ENCODE data around the gene SLC37A1.

The SLC37A1 gene

DNA sequence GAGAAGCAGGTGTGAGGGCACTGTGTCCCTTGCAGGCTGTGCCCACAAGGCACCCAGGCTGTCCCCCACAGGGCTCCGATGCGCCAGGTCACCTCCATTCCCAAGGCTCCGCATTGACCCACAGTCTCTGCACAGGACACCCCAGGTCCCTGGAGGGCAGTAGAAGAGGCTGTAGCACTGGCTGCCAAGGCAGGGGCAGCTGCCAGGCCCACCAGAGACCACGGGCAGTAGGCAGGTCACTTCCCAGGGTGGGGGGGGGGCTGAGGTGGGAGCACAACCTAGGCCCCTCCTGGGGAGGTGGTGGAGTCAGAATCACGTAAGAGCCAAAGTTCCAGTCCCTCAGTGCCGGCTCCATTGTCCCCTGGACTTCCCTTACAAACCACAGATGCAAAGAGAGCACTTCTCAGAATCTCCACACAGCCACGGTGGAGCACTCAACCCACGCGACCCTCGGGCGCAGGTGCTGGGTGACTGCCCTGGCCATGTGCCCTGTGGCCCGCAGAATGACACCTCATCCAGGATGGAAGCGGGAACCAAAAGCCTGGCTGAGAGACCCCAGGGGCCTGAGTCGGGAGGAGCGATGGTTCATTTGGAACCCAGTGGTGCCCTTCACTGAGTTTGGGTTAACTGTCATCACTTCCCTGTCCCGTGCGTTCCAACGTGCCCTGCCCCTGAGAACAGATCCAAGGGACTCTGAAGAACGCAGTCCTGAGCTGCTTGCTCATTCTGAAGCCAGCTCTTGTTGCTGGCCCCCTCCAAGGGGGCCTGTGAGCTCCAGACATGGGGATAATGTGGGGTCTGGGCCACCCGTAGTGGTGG lies 70.0 kb downstream of the SLC37A1 start:
- TF ChIP-seq GATA1 (IDR thresholded peaks at IDR 0.05; ENCODE audit: low read depth, low read length) (no peak), POLR2A (IDR thresholded peaks at IDR 0.05; ENCODE audit: low read length) (no peak)
- DNase-seq = no peak

DNA sequence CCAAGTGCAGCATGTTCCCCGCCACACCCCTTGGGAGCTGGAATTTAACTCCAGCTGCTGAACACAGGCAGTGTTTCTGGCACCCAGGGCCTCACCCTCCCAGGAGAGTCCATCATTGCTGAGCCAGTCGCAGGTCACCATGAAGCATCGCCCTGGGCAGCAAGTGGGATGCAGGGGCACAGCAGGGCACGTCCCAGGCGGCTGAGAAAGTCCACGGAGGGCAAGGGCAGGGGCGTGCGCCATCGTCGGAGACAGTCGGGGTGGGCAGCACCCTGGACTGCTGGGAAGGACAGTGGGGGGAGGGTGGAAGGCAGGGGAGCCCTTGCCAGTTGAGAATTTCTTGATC lies 70.6 kb downstream of the SLC37A1 start:
- DNase-seq = no peak
- TF ChIP-seq GATA1 (IDR thresholded peaks at IDR 0.05; ENCODE audit: low read depth, low read length) (no peak), POLR2A (IDR thresholded peaks at IDR 0.05; ENCODE audit: low read length) (no peak)

DNA sequence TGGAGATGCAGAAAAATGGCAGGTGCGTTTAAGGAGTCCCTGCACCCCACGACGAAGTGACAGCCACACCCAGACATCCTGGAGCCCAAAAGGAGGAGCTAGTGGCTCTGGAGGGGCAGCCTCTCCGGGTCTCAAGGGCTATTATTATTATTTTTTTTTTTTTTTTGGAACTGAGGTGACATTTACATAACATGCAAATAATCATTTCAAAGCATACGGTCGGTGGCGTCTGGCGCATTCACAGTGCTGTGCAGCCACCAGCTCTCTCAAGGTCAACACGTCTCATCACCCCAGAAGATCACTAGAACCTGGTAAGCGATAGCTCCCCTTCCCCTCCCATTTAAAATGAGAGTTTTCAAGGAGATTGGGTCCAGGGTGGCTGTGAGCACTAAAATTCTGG lies 72.2 kb downstream of the SLC37A1 start:
- no peak for DNase-seq
- no peak for TF ChIP-seq POLR2A (IDR thresholded peaks at IDR 0.05; ENCODE audit: low read length)
- TF ChIP-seq GATA1 (IDR thresholded peaks at IDR 0.05; ENCODE audit: low read depth, low read length) = no peak

DNA sequence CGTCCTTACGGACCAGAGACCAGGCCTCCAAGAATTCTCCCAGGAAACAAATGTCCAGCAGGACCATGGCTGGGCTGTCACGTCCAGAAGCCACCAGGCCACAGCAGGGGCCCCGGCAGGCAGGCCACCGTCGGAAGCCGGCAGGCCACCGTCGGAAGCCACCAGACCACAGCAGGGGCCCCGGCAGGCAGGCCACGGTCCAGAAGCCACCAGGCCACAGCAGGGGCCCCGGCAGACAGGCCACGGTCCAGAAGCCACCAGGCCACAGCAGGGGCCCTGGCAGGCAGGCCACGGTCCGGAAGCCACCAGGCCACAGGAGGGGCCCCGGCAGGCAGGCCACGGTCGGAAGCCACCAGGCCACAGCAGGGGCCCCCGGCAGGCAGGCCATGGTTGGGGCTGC lies 72.8 kb downstream of the SLC37A1 start:
- TF ChIP-seq GATA1 (IDR thresholded peaks at IDR 0.05; ENCODE audit: low read depth, low read length) = no peak
- TF ChIP-seq POLR2A (IDR thresholded peaks at IDR 0.05; ENCODE audit: low read length) = no peak
- no peak for DNase-seq

DNA sequence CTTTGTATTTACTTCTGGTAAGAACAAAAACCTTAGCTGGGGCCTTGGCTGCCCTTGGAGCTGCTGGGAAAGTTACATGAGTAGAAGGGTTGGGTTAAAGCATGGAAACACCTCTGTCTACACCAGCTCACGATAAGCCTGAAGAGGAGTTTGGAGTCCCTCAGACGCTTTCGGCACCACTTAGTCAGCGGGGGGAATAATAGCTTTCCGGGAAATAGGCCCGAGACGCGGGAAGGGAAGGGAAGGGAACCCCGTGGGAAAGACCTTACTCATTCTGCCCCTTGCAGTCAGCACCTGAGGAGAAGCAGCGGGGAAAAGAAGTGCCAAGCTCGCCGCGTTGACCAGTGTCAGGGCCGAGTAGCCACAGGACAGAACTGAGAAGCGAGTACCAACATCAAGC lies 73.4 kb downstream of the SLC37A1 start:
- DNase-seq = no peak

DNA sequence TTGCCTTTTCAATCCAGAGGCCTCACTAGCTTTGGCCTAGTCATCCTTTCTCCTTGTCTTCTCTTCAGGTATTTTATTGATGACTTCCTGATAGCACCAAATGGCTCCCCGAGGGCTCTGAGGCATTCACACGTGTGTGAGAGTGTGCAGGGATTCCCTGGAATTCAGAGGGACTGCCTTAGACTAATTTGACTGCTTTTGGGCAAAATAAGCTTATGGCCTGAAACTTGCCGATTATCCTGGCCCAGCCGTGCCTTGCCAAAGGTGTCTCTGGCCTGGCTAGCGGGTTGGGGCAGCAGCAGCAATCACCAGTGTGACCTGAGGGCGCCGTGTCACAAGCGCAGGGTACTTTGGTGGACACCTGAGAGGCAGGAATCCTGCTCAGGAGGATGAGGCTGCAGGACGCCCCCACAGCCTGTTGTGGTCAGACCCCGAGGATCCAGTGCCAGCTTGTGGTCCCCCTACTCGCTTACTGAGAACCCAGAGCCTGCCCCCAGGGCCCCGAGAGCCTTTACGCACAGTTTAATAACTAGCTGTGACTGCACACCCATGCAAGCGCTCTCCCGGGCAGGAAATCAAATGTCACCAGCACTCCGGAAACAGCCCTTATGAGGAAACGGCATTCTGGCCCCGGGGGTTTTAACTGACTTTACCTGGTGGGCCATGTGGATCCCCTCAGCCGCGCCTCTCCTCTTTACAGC lies 76.9 kb downstream of the SLC37A1 start:
- no peak for TF ChIP-seq GATA1 (IDR thresholded peaks at IDR 0.05; ENCODE audit: low read depth, low read length)
- no peak for TF ChIP-seq POLR2A (IDR thresholded peaks at IDR 0.05; ENCODE audit: low read length)
- no peak for DNase-seq

More for the DNA sequence above, 73.4 kb downstream of the SLC37A1 start:
- TF ChIP-seq GATA1 (IDR thresholded peaks at IDR 0.05; ENCODE audit: low read depth, low read length) (no peak), POLR2A (IDR thresholded peaks at IDR 0.05; ENCODE audit: low read length) (no peak)

GRCh38 chr21:42591170-42591869 lies 77.7 kb downstream of the SLC37A1 start:
- TF ChIP-seq GATA1 (IDR thresholded peaks at IDR 0.05; ENCODE audit: low read depth, low read length) (no peak), POLR2A (IDR thresholded peaks at IDR 0.05; ENCODE audit: low read length) (no peak)
- no peak for DNase-seq

GRCh38 chr21:42592156-42592820 lies 78.6 kb downstream of the SLC37A1 start:
- TF ChIP-seq POLR2A (IDR thresholded peaks at IDR 0.05; ENCODE audit: low read length) = no peak
- no peak for TF ChIP-seq GATA1 (IDR thresholded peaks at IDR 0.05; ENCODE audit: low read depth, low read length)
- DNase-seq = no peak

DNA sequence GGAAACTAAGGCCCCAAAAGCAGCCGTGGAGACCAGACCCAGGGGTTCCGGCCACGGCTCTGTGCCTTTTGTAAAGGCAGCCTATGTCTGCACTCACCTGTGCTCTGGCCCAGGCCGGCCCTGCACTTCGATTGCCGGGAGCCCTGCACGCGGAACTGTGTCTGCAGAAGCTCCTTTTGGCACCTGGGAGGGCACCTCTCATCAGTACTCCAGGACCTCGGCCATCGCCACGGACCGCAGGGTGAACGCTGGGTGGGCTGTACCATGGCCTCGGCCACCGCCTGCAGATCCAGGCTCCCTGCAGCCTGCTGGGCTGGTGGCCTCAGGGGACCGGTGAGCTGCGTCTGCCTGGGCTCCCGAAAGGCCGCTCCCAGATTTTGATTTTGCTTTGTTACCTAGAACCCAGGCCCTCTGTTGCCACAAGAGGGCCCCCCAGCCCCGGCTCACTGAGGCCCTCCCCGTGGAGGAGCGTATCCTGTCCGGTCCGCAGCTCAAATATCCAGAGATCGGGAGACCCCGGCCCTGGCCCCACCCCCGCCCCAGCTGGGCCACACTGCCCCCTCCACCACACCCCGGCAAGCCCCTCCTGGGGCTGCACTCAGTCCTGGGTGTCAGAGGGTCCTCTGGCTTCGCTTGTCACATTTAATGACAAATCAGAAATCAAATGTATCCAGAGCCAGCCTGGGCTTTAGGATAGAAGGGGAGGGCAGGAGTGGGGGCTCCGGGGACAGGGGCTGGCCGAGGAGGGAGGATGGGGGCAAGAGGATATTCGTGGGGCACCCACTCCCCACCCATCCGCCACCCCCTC lies 79.6 kb downstream of the SLC37A1 start:
- no peak for TF ChIP-seq POLR2A (IDR thresholded peaks at IDR 0.05; ENCODE audit: low read length)
- no peak for TF ChIP-seq GATA1 (IDR thresholded peaks at IDR 0.05; ENCODE audit: low read depth, low read length)
- peak; percentile 26 to 48 for DNase-seq

DNA sequence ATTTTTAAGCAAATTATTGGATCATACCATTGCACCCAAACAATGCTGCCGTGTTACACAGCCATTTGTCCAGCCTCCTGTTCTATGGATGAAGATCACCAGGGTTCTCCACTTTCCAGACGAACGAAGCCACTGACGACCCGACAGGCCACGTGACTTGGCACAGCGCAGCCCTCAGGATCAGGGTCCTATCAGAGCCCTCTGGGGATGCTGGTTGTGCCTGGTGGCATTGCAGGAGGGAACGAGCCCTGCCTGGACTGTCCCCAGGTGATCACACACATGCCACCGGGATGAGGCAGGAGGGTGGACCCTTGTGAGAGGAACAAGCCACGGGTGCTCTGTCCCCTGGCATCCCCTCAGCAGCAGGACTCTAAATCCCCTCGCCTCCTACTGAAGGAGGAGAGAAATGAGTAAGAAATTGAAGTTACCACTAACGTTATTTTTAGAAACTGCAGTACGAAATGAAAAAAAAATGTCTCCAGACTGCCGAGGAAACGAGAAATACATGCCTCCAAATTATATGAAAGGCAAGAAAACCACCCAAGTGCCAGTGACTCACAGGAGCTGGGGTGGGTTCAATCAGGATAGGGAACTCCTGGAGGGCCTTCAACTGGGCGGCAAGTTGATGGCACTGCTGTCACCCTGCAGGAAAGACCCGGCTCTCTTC lies 81.1 kb downstream of the SLC37A1 start:
- no peak for DNase-seq
- no peak for TF ChIP-seq GATA1 (IDR thresholded peaks at IDR 0.05; ENCODE audit: low read depth, low read length)
- TF ChIP-seq POLR2A (IDR thresholded peaks at IDR 0.05; ENCODE audit: low read length) = no peak

DNA sequence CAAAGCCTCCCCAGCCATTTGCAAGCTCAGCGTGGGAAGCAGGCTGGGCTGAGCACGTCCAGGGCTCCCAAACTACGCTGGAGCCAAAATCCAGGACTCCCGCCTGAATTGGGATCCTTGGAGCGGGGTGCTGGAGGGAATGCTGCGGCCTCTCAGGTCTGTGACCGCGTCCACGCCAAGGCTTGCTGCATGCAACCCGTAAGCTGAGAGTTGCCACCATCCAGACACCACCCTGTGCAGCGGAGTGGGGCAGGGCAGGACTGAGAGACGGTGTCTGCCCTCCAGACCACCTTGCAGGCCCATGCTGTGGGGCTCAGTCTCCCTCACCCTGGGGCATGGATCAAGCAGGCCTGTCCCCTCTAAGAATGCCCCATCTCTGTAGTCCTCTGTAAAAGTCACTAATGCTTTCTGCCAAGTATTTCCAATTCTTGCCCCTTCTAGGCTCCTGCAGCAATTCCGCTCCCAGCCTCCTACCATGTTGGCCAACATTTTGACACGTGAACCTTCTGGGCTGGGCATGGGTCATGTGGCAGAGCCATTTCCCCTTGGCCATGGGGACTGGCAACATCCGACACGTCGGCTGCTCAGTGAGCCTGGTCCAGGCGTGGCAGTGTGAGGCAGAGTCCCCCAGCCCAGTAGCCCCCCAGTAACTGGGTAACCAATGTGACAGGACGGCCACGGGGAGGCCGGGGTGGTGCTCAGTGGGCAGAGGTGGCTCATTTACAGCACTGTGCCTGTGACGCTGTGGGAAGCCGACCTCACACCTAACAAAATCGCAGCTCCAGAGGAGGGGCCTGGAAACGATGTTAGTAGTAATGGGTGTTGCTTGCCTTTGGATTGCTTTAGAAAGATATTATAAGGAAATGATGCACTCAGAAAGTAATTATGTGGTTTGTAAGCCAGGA lies 81.9 kb downstream of the SLC37A1 start:
- TF ChIP-seq GATA1 (IDR thresholded peaks at IDR 0.05; ENCODE audit: low read depth, low read length) (no peak), POLR2A (IDR thresholded peaks at IDR 0.05; ENCODE audit: low read length) (no peak)
- no peak for DNase-seq

GRCh38 chr21:42596657-42597056 lies 83.0 kb downstream of the SLC37A1 start:
- TF ChIP-seq GATA1 (IDR thresholded peaks at IDR 0.05; ENCODE audit: low read depth, low read length) = no peak
- no peak for TF ChIP-seq POLR2A (IDR thresholded peaks at IDR 0.05; ENCODE audit: low read length)
- DNase-seq = no peak

Measured in erythroblast (primary cell).